Caco-2 (cell line): Measurements from ENCODE around the gene AIG1. TPM values are rescaled to one million over a fixed set of nuclear protein-coding genes. Genes with fewer than 3 reads are reported as not detected.

Source experiments
- BruUV-seq: library from RNA; stranded (reverse); fragments of 400-500 nt; replicated peaks from 2 replicates; lab custom pipeline; 2021; lab: Mats Ljungman, UMichigan
- CTCF ChIA-PET: fragments of 300-600 bp; sonication (Branson Sonifier 250); formaldehyde crosslinking; loops from one replicate; lab custom pipeline; 2022; ENCODE audit warnings: antibody characterized with exemption; lab: Charles Lee
- POLR2A ChIA-PET: fragments of 300-600 bp; sonication (Branson Sonifier 250); formaldehyde crosslinking; loops from one replicate; lab custom pipeline; 2022; ENCODE audit warnings: antibody characterized with exemption; lab: Charles Lee
- DNase-seq, 2 experiments: peaks; one replicate each; pipeline versions ENCODE4 v3.0.0 to v3.0.0-alpha.2; 2020 to 2022
- H3K27me3 ChIP-seq: replicated peaks from 2 replicates; pipeline ENCODE4 v1.6.0; 2011; ENCODE audit warnings: low read length; ENCODE audit not compliant: control insufficient read depth, insufficient read depth
- H3K36me3 ChIP-seq: 2 replicates; pipeline ENCODE4 v1.5.1; 2011; ENCODE audit warnings: low read length; ENCODE audit not compliant: control insufficient read depth, insufficient read depth
- H3K4me1 ChIP-seq: fragments of 250-450 bp; sonication (Bioruptor Pico); 2 replicates; pipeline ENCODE4 v1.5.1; 2020; ENCODE audit warnings: mild to moderate bottlenecking
- H3K4me3 ChIP-seq: 2 replicates; pipeline ENCODE4 v1.5.1; 2011; ENCODE audit warnings: low read depth, mild to moderate bottlenecking, control low read depth, low read length
- H3K9me3 ChIP-seq: fragments of 250-450 bp; sonication (Bioruptor Pico); 2 replicates; pipeline ENCODE4 v1.5.1; 2020; ENCODE audit warnings: mild to moderate bottlenecking, moderate library complexity
- H3K27ac Mint-ChIP-seq: one replicate; pipeline ENCODE4 v1.8.0; 2022; ENCODE audit warnings: mixed read lengths; ENCODE audit not compliant: unreplicated experiment
- H3K27me3 Mint-ChIP-seq: one replicate; pipeline ENCODE4 v1.8.0; 2022; ENCODE audit warnings: mixed read lengths; ENCODE audit not compliant: insufficient read depth, unreplicated experiment
- H3K36me3 Mint-ChIP-seq: one replicate; pipeline ENCODE4 v1.8.0; 2022; ENCODE audit warnings: mild to moderate bottlenecking, mixed read lengths; ENCODE audit not compliant: insufficient read depth, unreplicated experiment
- H3K4me1 Mint-ChIP-seq: one replicate; pipeline ENCODE4 v1.8.0; 2022; ENCODE audit warnings: low read depth, mixed read lengths; ENCODE audit not compliant: unreplicated experiment
- H3K4me3 Mint-ChIP-seq: one replicate; pipeline ENCODE4 v1.8.0; 2022; ENCODE audit warnings: mild to moderate bottlenecking, moderate library complexity, mixed read lengths; ENCODE audit not compliant: unreplicated experiment
- H3K9me3 Mint-ChIP-seq: one replicate; pipeline ENCODE4 v1.8.0; 2022; ENCODE audit warnings: mixed read lengths; ENCODE audit not compliant: unreplicated experiment
- CTCF ChIP-seq, 2 experiments: fragments of 200-600 bp in 1 of 2; IDR thresholded peaks; 1 replicate in 1 of 2; 2 replicates in 1 of 2; pipeline versions ENCODE4 v1.5.1 to v1.8.0; 2011 to 2022; ENCODE audit warnings: antibody characterized with exemption in 1 of 2, control low read depth in 1 of 2, inconsistent platforms in 1 of 2, low read depth in 1 of 2, low read length in 1 of 2, mild to moderate bottlenecking in 1 of 2, moderate library complexity in 1 of 2; ENCODE audit not compliant: insufficient read depth in 1 of 2, severe bottlenecking in 1 of 2, unreplicated experiment in 1 of 2
- intact Hi-C: fragments of 100-400 bp; cut with micrococcal nuclease; formaldehyde crosslinking; loops from one replicate; pipeline ENCODE4 v1.10.0; 2022; ENCODE audit not compliant: unreplicated experiment
- total RNA-seq: library from RNA; stranded (reverse); gene quantifications from 2 replicates; pipeline ENCODE4 v1.2.3, GENCODE V29; 2022

Gene AIG1
- total RNA-seq, 1 experiment from 2014 or later: 27.6 TPM

- DNase-seq: peak in 1 of 2 experiments; percentile 25
- BruUV-seq: no TSS peak
- H3K27me3 Mint-ChIP-seq: no peaks in the 10 kb centered on the region
- TF ChIP-seq CTCF (IDR thresholded peaks at IDR 0.05; ENCODE audit: insufficient read depth in 1 of 2, low read depth in 1 of 2, low read length in 1 of 2, severe bottlenecking in 1 of 2, unreplicated experiment in 1 of 2): peak; percentile 30 to 44
- Histone ChIP-seq H3K27me3 (no peaks in the 10 kb centered on the region), H3K4me3 (no peak overlapping the region), H3K36me3 (no peaks in the 10 kb centered on the region), H3K4me1 (no peaks in the 10 kb centered on the region), H3K9me3 (no peaks in the 10 kb centered on the region)
- CTCF ChIA-PET: interaction anchor here (0.6 to 1.2 kb wide), 2 partner anchors 334 to 552 kb away, joined by 4 to 10 read pairs; no protein-coding TSS in a partner anchor
- no peaks in the 10 kb centered on the region for H3K36me3 Mint-ChIP-seq
- no peaks in the 10 kb centered on the region for H3K9me3 Mint-ChIP-seq
- no peaks in the 10 kb centered on the region for H3K4me1 Mint-ChIP-seq
- POLR2A ChIA-PET: no interaction called here
- intact Hi-C loops: loop anchor here (1.0 to 10.0 kb wide), 3 partner anchors 281 to 552 kb away; no protein-coding TSS in a partner anchor
- no peak overlapping the region for H3K4me3 Mint-ChIP-seq
- H3K27ac Mint-ChIP-seq: no peak overlapping the region
These were observed 33.8 kb upstream of the AIG1 start for GRCh38 chr6:143026696-143027449.

- CTCF ChIA-PET: interaction anchor here (0.7 kb wide), 1 partner anchor 25 kb away, joined by 3 read pairs; no protein-coding TSS in a partner anchor
- H3K4me3 ChIP-seq: no peak overlapping the region
- no peaks in the 10 kb centered on the region for H3K9me3 ChIP-seq
- Mint-ChIP-seq H3K36me3 (no peaks in the 10 kb centered on the region), H3K9me3 (no peaks in the 10 kb centered on the region), H3K27me3 (peaks cover 21% of the 10 kb centered on the region), H3K27ac (no peak overlapping the region), H3K4me3 (no peak overlapping the region), H3K4me1 (no peaks in the 10 kb centered on the region)
- intact Hi-C loops: loop anchor here (5.0 kb wide), 1 partner anchor 88 kb away; the partner anchor contains the start of gene HIVEP2
- H3K27me3 ChIP-seq: no peaks in the 10 kb centered on the region
- no peaks in the 10 kb centered on the region for H3K36me3 ChIP-seq
- BruUV-seq: no TSS peak
- no peaks in the 10 kb centered on the region for H3K4me1 ChIP-seq
- DNase-seq: peak; percentile 35 to 40
- no peak for TF ChIP-seq CTCF (IDR thresholded peaks at IDR 0.05; ENCODE audit: insufficient read depth in 1 of 2, low read depth in 1 of 2, low read length in 1 of 2, severe bottlenecking in 1 of 2, unreplicated experiment in 1 of 2)
- POLR2A ChIA-PET: no interaction called here
These were observed 25.9 kb upstream of the AIG1 start for GRCh38 chr6:143034689-143035334.

GRCh38 chr6:143037470-143037869 is 23.2 kb upstream of the AIG1 start:
- CTCF ChIA-PET: no interaction called here
- POLR2A ChIA-PET: no interaction called here
- no peaks in the 10 kb centered on the region for H3K9me3 Mint-ChIP-seq

More at GRCh38 chr6:143037470-143037869, 23.2 kb upstream of the AIG1 start:
- no peak for DNase-seq
- H3K27me3 Mint-ChIP-seq: peaks cover 25% of the 10 kb centered on the region
- H3K9me3 ChIP-seq: no peaks in the 10 kb centered on the region
- H3K4me1 Mint-ChIP-seq: no peaks in the 10 kb centered on the region
- intact Hi-C loops: loop anchor here (5.0 kb wide), 1 partner anchor 90 kb away; the partner anchor contains the start of gene HIVEP2
- H3K36me3 ChIP-seq: no peaks in the 10 kb centered on the region
- H3K4me3 ChIP-seq: no peak overlapping the region
- no peak overlapping the region for H3K4me3 Mint-ChIP-seq
- H3K27me3 ChIP-seq: no peaks in the 10 kb centered on the region
- H3K27ac Mint-ChIP-seq: no peak overlapping the region
- BruUV-seq: no TSS peak
- H3K4me1 ChIP-seq: no peaks in the 10 kb centered on the region
- H3K36me3 Mint-ChIP-seq: no peaks in the 10 kb centered on the region
- TF ChIP-seq CTCF (IDR thresholded peaks at IDR 0.05; ENCODE audit: insufficient read depth in 1 of 2, low read depth in 1 of 2, low read length in 1 of 2, severe bottlenecking in 1 of 2, unreplicated experiment in 1 of 2): no peak
